Activated T-cell treated with anti-CD3 and anti-CD28 coated beads, Interleukin-2, amount 50 U/mL, for 4 hours (primary cell): ENCODE data around the gene ACOT12. TPM values are rescaled to one million over a fixed set of nuclear protein-coding genes. Genes with fewer than 3 reads are reported as not detected.
"Not testable (repeated sequence)": the region's sequence is repeated elsewhere in the genome, so short reads cannot be mapped to it uniquely, and the experiment has no call there.

ENCODE experiments used
- ATAC-seq, 2 donors: fragments of 200-7000 bp; cut with Tn5 transposase; one replicate each; pipeline ENCODE4 v1.10.0; 2021
- DNase-seq: peaks from one replicate; pipeline ENCODE4 v3.0.0-alpha.2; 2020
- H3K27me3 Mint-ChIP-seq: one replicate; pipeline ENCODE4 v1.8.0; 2021; ENCODE audit warnings: low read depth, mixed read lengths
- H3K36me3 Mint-ChIP-seq: one replicate; pipeline ENCODE4 v1.8.0; 2022; ENCODE audit warnings: mixed read lengths; ENCODE audit not compliant: insufficient read depth
- H3K4me1 Mint-ChIP-seq: one replicate; pipeline ENCODE4 v1.8.0; 2021; ENCODE audit warnings: low read depth, mixed read lengths
- H3K4me3 Mint-ChIP-seq: one replicate; pipeline ENCODE4 v1.8.0; 2021; ENCODE audit warnings: mild to moderate bottlenecking, moderate library complexity, mixed read lengths
- H3K9me3 Mint-ChIP-seq: one replicate; pipeline ENCODE4 v1.8.0; 2021; ENCODE audit warnings: mixed read lengths
- total RNA-seq, 3 donors: library from RNA; stranded (reverse); gene quantifications; one replicate each; pipeline ENCODE4 v1.2.1, GENCODE V29; 2021

ACOT12 gene
- total RNA-seq, 3 donors from 2014 or later: not detected

GRCh38 chr5:81344736-81345135 is 49.2 kb downstream of the ACOT12 start:
- no peak for DNase-seq
- Mint-ChIP-seq H3K27me3 (no peaks in the 10 kb centered on the region), H3K4me3 (no peak overlapping the region), H3K9me3 (no peaks in the 10 kb centered on the region), H3K4me1 (no peaks in the 10 kb centered on the region), H3K36me3 (no peaks in the 10 kb centered on the region)
- ATAC-seq: no peak

GRCh38 chr5:81338213-81338612 is 55.7 kb downstream of the ACOT12 start:
- H3K27me3 Mint-ChIP-seq: not testable (repeated sequence)

GRCh38 chr5:81337803-81338202 is 56.1 kb downstream of the ACOT12 start:
- Mint-ChIP-seq H3K27me3 (no peaks in the 10 kb centered on the region), H3K4me1 (no peaks in the 10 kb centered on the region), H3K36me3 (no peaks in the 10 kb centered on the region), H3K9me3 (peaks cover 3% of the 10 kb centered on the region), H3K4me3 (no peak overlapping the region)
- no peak for DNase-seq
- no peak for ATAC-seq

More at GRCh38 chr5:81338213-81338612, 55.7 kb downstream of the ACOT12 start:
- not testable (repeated sequence) for H3K4me3 Mint-ChIP-seq, ATAC-seq, H3K36me3 Mint-ChIP-seq, H3K9me3 Mint-ChIP-seq, H3K4me1 Mint-ChIP-seq, DNase-seq

- Mint-ChIP-seq H3K27me3 (no peaks in the 10 kb centered on the region), H3K9me3 (peaks cover 3% of the 10 kb centered on the region), H3K36me3 (no peaks in the 10 kb centered on the region), H3K4me3 (no peak overlapping the region), H3K4me1 (no peaks in the 10 kb centered on the region)
- DNase-seq (no peak), ATAC-seq (no peak)
Measured at GRCh38 chr5:81336556-81336955, 57.4 kb downstream of the ACOT12 start.

- no peak for DNase-seq
- ATAC-seq: no peak
- Mint-ChIP-seq H3K36me3 (no peaks in the 10 kb centered on the region), H3K27me3 (no peaks in the 10 kb centered on the region), H3K4me1 (no peaks in the 10 kb centered on the region), H3K9me3 (peaks cover 3% of the 10 kb centered on the region), H3K4me3 (no peak overlapping the region)
Measured at GRCh38 chr5:81335946-81336345, 58.0 kb downstream of the ACOT12 start.

GRCh38 chr5:81334304-81335061 is 59.5 kb downstream of the ACOT12 start:
- no peak overlapping the region for H3K4me3 Mint-ChIP-seq

GRCh38 chr5:81326554-81326953 is 67.4 kb downstream of the ACOT12 start:
- no peaks in the 10 kb centered on the region for H3K4me1 Mint-ChIP-seq
- no peaks in the 10 kb centered on the region for H3K9me3 Mint-ChIP-seq
- no peak overlapping the region for H3K4me3 Mint-ChIP-seq
- DNase-seq (no peak), ATAC-seq (no peak)
- H3K36me3 Mint-ChIP-seq: no peaks in the 10 kb centered on the region
- peaks cover 2% of the 10 kb centered on the region for H3K27me3 Mint-ChIP-seq

More at GRCh38 chr5:81334304-81335061, 59.5 kb downstream of the ACOT12 start:
- H3K4me1 Mint-ChIP-seq: no peaks in the 10 kb centered on the region
- no peak for DNase-seq
- H3K9me3 Mint-ChIP-seq: peaks cover 3% of the 10 kb centered on the region
- no peak for ATAC-seq
- H3K36me3 Mint-ChIP-seq: no peaks in the 10 kb centered on the region
- H3K27me3 Mint-ChIP-seq: no peaks in the 10 kb centered on the region

GRCh38 chr5:81317536-81317935 is 76.4 kb downstream of the ACOT12 start:
- H3K9me3 Mint-ChIP-seq: no peaks in the 10 kb centered on the region
- no peak overlapping the region for H3K4me3 Mint-ChIP-seq
- ATAC-seq (no peak), DNase-seq (no peak)
- H3K27me3 Mint-ChIP-seq: no peaks in the 10 kb centered on the region
- H3K36me3 Mint-ChIP-seq: peaks cover 11% of the 10 kb centered on the region
- peaks cover 2% of the 10 kb centered on the region for H3K4me1 Mint-ChIP-seq

- Mint-ChIP-seq H3K4me3 (no peak overlapping the region), H3K4me1 (peaks cover 2% of the 10 kb centered on the region), H3K9me3 (no peaks in the 10 kb centered on the region), H3K27me3 (no peaks in the 10 kb centered on the region), H3K36me3 (peaks cover 17% of the 10 kb centered on the region)
- ATAC-seq (no peak), DNase-seq (no peak)
Measured at GRCh38 chr5:81316571-81316970, 77.4 kb downstream of the ACOT12 start.

GRCh38 chr5:81315830-81316229 is 78.1 kb downstream of the ACOT12 start:
- no peak overlapping the region for H3K4me3 Mint-ChIP-seq

GRCh38 chr5:81315336-81315735 is 78.6 kb downstream of the ACOT12 start:
- peaks cover 21% of the 10 kb centered on the region for H3K36me3 Mint-ChIP-seq
- no peak for DNase-seq
- no peaks in the 10 kb centered on the region for H3K27me3 Mint-ChIP-seq
- H3K4me3 Mint-ChIP-seq: no peak overlapping the region
- no peaks in the 10 kb centered on the region for H3K9me3 Mint-ChIP-seq
- H3K4me1 Mint-ChIP-seq: peaks cover 2% of the 10 kb centered on the region
- ATAC-seq: no peak

More at GRCh38 chr5:81315830-81316229, 78.1 kb downstream of the ACOT12 start:
- Mint-ChIP-seq H3K9me3 (no peaks in the 10 kb centered on the region), H3K36me3 (peaks cover 18% of the 10 kb centered on the region), H3K4me1 (peaks cover 2% of the 10 kb centered on the region), H3K27me3 (no peaks in the 10 kb centered on the region)
- ATAC-seq (no peak), DNase-seq (no peak)

GRCh38 chr5:81314581-81314980 is 79.4 kb downstream of the ACOT12 start:
- no peak overlapping the region for H3K4me3 Mint-ChIP-seq
- ATAC-seq (no peak), DNase-seq (no peak)
- peaks cover 2% of the 10 kb centered on the region for H3K4me1 Mint-ChIP-seq
- no peaks in the 10 kb centered on the region for H3K27me3 Mint-ChIP-seq
- peaks cover 21% of the 10 kb centered on the region for H3K36me3 Mint-ChIP-seq
- H3K9me3 Mint-ChIP-seq: no peaks in the 10 kb centered on the region

GRCh38 chr5:81313686-81314085 is 80.2 kb downstream of the ACOT12 start:
- no peak overlapping the region for H3K4me3 Mint-ChIP-seq
- H3K9me3 Mint-ChIP-seq: no peaks in the 10 kb centered on the region
- H3K27me3 Mint-ChIP-seq: no peaks in the 10 kb centered on the region
- H3K4me1 Mint-ChIP-seq: peaks cover 2% of the 10 kb centered on the region
- DNase-seq (no peak), ATAC-seq (no peak)
- peaks cover 24% of the 10 kb centered on the region for H3K36me3 Mint-ChIP-seq

- H3K27me3 Mint-ChIP-seq: no peaks in the 10 kb centered on the region
Measured at GRCh38 chr5:81313278-81313677, 80.7 kb downstream of the ACOT12 start.

GRCh38 chr5:81310402-81311063 is 83.4 kb downstream of the ACOT12 start:
- Mint-ChIP-seq H3K4me1 (peaks cover 3% of the 10 kb centered on the region), H3K4me3 (no peak overlapping the region), H3K36me3 (peaks cover 27% of the 10 kb centered on the region), H3K9me3 (no peaks in the 10 kb centered on the region), H3K27me3 (no peaks in the 10 kb centered on the region)
- DNase-seq (no peak), ATAC-seq (no peak)

More at GRCh38 chr5:81313278-81313677, 80.7 kb downstream of the ACOT12 start:
- H3K4me1 Mint-ChIP-seq: peaks cover 2% of the 10 kb centered on the region
- no peaks in the 10 kb centered on the region for H3K9me3 Mint-ChIP-seq
- H3K36me3 Mint-ChIP-seq: peaks cover 27% of the 10 kb centered on the region
- H3K4me3 Mint-ChIP-seq: no peak overlapping the region
- ATAC-seq (no peak), DNase-seq (no peak)
